ENCODE data around the gene MTHFR.
"Not testable (repeated sequence)": the region's sequence is repeated elsewhere in the genome, so short reads cannot be mapped to it uniquely, and the experiment has no call there.

The MTHFR gene

GRCh38 chr1:11817192-11817591, 11.4 kb upstream of the MTHFR start:
- H3K4me3 ChIP-seq (ENCODE audit: low read depth, low read length), result no peak overlapping the region
- no peak for DNase-seq (ENCODE audit: low read depth)
- TF ChIP-seq CTCF (IDR thresholded peaks at IDR 0.05; ENCODE audit: low read depth, low read length, missing control alignments), result no peak

GRCh38 chr1:11813021-11813420, 7.3 kb upstream of the MTHFR start:
- TF ChIP-seq CTCF (IDR thresholded peaks at IDR 0.05; ENCODE audit: low read depth, low read length, missing control alignments), result no peak
- no peak for DNase-seq (ENCODE audit: low read depth)
- H3K4me3 ChIP-seq (ENCODE audit: low read depth, low read length), result no peak overlapping the region

- TF ChIP-seq CTCF (IDR thresholded peaks at IDR 0.05; ENCODE audit: low read depth, low read length, missing control alignments), result no peak
- peak overlapping the region; percentile 95 for H3K4me3 ChIP-seq (ENCODE audit: low read depth, low read length)
- DNase-seq (ENCODE audit: low read depth), result no peak
Measured at GRCh38 chr1:11807133-11807532, 1.4 kb upstream of the MTHFR start.

GRCh38 chr1:11806307-11806936, 658 bp upstream of the MTHFR start:
- H3K4me3 ChIP-seq (ENCODE audit: low read depth, low read length), result peak overlapping the region; percentile 95
- DNase-seq (ENCODE audit: low read depth), result no peak
- no peak for TF ChIP-seq CTCF (IDR thresholded peaks at IDR 0.05; ENCODE audit: low read depth, low read length, missing control alignments)

- no peak for TF ChIP-seq CTCF (IDR thresholded peaks at IDR 0.05; ENCODE audit: low read depth, low read length, missing control alignments)
- no peak for DNase-seq (ENCODE audit: low read depth)
- H3K4me3 ChIP-seq (ENCODE audit: low read depth, low read length), result peak overlapping the region; percentile 95
Measured at GRCh38 chr1:11804666-11805421, 920 bp downstream of the MTHFR start.

- peak overlapping the region; percentile 95 for H3K4me3 ChIP-seq (ENCODE audit: low read depth, low read length)
- not testable (repeated sequence) for DNase-seq (ENCODE audit: low read depth)
Measured at GRCh38 chr1:11803924-11804665, 1.7 kb downstream of the MTHFR start.

Data from GM12864 (cell line).